NCI-H2227 (cell line): ENCODE data around the gene METTL2B.

Source experiments
- DNase-seq: peaks from one replicate; lab custom pipeline; 2025; ENCODE audit not compliant: unreplicated experiment; lab: John Stamatoyannopoulos, UW

The METTL2B gene, protein sequence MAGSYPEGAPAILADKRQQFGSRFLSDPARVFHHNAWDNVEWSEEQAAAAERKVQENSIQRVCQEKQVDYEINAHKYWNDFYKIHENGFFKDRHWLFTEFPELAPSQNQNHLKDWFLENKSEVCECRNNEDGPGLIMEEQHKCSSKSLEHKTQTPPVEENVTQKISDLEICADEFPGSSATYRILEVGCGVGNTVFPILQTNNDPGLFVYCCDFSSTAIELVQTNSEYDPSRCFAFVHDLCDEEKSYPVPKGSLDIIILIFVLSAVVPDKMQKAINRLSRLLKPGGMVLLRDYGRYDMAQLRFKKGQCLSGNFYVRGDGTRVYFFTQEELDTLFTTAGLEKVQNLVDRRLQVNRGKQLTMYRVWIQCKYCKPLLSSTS

DNA sequence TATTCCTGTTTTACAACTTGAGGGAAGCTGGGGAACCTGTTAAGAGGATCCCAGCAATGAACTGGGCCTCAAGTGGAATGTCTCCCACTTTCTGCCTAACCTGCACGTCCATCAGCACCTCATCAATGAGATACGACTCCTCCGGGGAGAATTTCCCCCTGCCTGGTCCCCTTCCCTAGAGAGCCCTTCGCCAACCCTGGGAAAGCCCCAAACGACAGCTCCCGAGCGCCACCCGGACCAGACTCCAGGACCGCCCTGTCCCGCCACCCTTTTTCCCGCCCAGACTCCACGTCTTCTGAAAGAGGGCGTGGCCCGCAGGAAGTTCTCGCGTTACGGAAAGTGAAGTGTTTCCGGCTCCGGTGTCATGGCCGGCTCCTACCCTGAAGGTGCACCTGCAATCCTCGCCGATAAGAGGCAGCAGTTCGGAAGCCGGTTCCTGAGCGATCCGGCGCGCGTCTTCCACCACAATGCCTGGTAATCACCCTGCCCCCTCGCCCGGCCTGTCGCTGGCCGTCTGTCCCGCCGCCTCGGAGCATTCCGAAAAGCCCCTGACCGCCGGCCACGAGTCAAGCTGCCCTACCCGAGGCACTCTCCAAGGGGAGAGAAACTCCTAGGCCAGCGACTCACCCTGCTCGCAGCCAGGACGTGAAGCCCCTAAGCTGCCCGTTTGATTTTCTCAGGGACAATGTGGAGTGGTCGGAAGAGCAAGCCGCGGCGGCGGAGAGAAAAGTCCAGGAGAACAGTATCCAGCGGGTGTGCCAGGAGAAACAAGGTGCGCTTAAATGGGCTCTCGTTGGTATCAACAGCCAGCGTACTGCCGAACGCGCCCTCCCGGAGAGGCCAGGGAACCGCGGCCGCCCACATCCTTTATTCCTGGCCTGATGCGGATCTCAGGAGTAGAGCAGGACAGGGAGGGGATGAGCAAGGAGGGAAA lies at the start of gene METTL2B:
TSS of gene METTL2B (plus strand) at position 347 of the 934 bp plus-strand sequence. CDS start at position 365, 18 bp downstream.
- peak; percentile 98 for DNase-seq

- peak; percentile 86 for DNase-seq
Measured at GRCh38 chr7:128427289-128427891, 49.2 kb upstream of the METTL2B start.

GRCh38 chr7:128430207-128430606 lies 46.3 kb upstream of the METTL2B start:
- no peak for DNase-seq

- DNase-seq = no peak
Measured at GRCh38 chr7:128431221-128431620, 45.3 kb upstream of the METTL2B start.

- DNase-seq = no peak
Measured at GRCh38 chr7:128431754-128432153, 44.8 kb upstream of the METTL2B start.

- DNase-seq = no peak
Measured at GRCh38 chr7:128434413-128435326, 41.9 kb upstream of the METTL2B start.

DNA sequence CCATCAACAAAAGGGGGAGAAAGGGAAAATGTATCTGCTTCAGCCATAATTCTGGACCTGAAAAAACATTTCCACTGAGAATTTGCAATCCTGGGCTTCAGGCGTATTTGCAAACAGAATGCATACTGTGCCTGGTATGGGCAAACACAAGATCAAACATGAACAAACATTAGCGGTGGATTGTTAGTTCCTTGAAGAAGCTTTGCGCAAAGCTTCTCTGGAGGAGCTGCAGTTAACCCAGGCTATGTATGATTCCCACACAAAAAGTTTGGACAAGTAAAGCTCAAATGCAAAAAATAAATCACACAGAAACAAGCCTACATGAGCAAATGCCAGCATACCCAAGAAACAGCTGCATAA lies 41.2 kb upstream of the METTL2B start:
- DNase-seq = no peak

DNA sequence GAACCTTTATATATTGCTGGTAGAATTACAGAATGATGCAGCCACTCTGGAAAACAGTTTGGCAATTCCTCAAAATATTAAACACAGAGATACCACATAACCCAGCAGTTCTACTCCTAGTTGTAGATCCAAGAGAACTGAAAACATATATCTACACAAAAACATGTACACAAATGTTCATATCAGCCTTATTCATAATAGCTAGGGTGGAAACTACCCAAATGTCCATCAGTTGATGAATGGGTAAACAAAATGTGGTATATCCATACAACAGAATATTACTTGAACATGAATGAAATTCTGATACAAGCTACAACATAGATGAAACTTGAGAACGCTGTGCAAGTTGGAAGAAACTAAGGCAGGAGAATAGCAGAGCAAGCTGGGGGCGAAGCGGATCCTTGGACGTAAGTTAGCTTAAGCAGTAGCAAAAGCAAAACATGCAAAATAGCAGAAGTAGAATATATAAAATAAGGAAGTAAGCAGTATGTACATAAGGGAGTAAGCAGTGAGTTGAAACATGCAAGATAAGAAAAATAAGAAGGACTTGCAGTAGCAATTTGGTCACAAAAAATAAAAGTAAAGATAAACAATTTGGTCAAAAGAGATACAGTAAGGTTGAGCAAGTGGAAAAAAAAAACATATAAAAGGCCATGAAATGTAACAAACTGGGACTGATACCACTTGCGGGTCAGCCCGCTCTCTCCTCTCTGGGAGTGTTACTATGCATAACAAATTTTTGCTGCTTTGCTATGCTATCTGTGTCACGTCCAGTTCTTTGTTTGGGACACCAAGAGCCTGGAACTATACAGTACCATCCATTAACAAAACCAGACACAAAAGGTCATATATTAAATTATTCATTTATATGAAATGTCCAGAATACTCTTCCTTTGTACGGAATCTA lies 38.9 kb upstream of the METTL2B start:
- DNase-seq = no peak

- DNase-seq = no peak
Measured at GRCh38 chr7:128442356-128442755, 34.2 kb upstream of the METTL2B start.

DNA sequence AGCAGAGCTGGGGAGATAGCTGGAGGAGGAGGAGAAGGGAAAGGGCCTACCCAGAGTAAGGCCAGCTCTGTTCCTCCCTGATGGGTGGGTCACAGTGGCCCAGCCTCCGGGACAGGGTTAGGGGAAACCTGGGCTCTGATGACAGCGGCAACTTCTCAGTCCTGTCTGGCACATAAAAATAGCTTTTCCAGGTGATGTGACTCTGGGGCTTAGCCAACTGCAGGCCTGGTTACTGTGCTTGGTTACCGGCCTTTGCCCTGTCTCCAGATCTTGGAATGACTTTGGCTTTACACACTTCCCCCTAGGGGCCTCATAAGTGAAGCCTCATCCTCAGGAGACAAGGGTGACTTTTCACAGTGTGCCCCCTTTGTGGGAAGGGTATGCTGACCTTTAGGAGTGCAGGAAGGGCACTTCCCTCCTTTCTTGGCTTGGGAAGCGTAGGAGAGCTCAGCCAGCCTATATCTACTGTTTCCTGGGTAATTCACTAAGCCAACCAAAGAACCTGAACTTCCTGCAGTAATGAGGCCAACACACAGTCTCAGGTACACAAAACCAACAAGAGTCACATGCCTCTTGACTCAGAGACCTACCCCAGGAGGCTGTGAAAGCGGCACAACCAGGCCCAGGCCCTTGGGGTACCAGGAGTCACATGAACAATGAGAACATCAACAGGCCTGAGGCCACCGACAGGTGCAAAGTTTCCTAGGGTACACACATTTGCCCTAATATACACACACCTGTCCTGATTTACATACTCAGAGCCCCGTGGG lies 32.5 kb upstream of the METTL2B start:
- DNase-seq = no peak

DNA sequence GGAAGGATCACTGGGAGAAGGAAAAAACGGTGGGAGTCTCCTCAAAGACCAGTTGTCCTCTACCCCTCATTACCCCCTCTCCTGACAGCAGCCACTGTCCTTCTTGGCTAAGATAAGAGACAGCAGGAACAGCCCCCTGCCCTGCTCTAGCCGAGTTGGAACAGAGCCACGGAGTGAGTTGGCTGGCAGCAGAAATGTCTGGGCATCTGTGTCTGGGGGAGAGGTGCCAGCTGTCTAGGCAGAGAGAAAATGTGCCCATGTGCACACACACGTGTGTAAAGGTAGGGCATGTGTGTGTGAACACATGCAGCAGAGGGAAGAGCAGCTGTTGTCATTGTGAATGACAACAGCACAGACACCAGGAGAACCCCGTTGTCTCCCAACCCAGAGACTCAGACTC lies 30.2 kb upstream of the METTL2B start:
- no peak for DNase-seq

DNA sequence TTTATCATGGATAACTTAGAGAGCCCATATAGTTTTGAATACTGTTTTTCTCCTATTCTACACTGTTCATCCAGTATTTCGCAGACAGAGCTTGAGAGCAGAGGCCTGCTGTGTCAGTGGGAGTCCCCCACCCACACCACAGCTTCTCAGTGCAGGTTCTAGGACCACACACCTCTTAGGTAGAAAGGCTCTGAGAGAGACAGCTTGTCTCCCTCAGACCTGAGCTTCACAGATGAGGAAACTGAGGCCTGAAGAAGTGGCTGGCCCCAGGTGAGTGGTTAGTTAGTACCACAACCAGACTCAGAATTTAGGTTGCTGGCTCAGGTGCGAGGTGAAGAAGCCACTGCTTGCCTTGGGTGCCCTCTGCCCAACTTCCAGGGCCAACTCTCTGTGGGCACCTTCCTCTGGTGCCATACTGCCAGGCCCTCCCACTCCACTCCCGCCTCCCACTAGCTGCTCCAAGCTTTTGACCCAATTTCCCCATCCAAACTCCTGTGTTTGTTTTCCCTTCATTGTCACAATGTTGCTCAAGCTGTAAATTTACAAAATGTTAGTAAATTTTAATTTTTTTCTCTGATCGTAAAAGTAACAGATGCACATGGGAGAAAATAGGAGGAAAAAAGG lies 28.5 kb upstream of the METTL2B start:
- no peak for DNase-seq

DNA sequence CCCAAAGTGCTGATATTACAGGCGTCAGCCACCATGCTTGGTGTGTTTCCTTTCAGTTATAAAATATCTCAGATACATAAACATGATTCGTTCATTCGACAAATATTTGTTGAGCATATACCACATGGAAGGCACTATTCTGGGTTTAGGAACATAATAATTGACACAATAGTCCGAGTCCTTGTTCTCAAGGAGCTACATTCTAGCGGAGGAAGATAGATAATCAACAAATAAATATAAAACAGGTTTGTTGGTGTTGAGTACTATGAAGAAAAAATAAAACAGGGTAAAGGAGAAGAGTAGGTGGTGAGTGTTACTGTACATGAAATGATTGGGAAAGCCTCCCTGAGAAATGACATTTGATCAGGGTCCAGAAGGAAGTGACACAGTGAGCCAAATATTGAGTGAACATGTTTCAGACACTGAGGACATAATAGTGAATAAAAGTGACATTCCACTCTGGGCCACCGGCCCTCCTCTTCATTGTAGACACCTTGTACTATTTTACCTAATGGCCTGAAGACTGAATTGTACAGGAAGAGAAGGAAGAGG lies 27.7 kb upstream of the METTL2B start:
- DNase-seq = no peak

DNA sequence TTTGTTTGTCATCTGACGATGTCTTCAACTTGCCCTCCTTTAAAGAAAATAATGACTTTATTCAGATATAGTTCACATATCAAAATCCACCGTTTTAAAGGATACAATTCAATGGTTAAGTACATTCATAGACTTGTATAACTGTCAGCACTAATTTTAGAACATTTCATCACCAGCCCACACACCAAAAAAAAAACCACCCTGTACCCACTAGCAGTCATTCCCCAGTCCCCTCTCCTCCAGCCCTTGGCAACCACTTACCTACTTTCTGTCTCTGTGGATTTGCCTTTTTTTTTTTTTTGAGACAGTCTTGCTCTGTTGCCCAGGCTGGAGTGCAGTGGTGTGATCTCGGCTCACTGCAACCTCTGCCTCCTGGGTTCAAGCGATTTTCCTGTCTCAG lies 26.1 kb upstream of the METTL2B start:
- DNase-seq = no peak

- no peak for DNase-seq
Measured at GRCh38 chr7:128450913-128451312, 25.6 kb upstream of the METTL2B start.

DNA sequence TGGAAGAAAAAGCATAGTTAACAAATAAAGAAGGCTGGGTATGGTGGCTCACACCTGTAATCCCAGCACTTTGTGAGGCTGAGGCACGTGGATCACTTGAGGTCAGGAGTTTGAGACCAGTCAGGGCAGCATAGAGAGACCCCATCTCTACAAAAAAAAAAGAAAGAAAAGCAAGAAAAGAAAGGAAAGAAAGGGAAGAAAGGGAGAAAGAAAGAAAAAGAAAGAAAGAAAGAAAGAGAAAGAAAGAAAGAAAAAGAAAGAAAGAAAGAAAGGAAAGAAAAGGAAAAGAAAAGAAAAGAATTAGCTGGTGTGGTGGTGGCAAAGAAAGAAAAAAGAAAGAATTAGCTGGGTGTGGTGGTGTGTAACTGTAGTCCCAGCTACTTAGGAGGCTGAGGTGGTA lies 24.0 kb upstream of the METTL2B start:
- DNase-seq = no peak

DNA sequence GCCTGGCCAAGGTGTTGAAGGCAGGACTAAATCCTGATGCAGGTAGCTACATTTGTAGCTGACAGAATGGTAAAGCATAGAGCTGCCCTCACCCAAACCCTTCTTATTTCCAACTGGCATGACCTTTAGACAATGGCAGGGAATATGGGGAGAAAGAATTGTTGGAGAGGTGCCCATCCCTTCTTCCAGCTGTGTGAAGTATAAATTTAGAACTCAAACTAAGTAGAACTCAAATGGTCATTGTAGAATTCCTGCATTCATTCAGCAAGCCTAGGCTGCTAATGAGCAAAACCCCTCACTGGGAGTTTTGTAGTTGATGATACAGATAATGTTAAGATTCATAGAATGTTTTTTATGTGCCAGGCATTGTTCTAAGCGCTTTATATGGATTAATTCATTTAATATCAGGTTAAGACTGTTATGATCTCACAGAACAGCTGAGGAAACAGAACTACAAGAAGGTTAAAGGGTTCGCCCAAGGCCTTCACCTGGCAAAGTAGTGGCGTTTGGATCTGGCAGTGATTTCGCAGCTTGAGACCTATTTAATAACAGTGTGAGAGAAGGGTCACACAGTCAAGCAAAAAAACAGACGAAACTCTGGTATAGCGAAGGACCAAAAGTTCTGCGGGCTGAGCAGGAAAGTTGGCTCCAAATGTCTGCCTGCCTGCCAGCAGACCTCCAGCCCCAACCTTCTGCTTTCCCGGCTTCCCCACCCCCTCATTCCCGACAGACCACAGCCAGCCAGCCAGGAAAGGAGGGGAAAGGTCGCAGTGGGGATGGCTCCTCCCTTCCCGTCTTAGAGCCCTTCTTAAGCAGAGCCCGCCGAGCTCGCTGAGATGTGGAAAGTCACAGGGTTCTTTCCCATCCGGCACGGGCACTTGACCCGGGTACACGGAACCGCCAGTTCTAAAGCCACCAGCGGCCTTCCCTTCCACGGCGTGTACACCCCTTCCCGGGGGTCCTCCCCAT lies 22.4 kb upstream of the METTL2B start:
- peak; percentile 84 for DNase-seq
